Stimulated activated naive CD4-positive, alpha-beta T cell treated with Interleukin-2 at 50 U/mL for 16 hours (primary cell): Measurements from ENCODE around the gene BCL11B.

Source experiments
- DNase-seq: peaks from one replicate; lab custom pipeline; 2025; lab: John Stamatoyannopoulos, UW

Gene BCL11B

DNA sequence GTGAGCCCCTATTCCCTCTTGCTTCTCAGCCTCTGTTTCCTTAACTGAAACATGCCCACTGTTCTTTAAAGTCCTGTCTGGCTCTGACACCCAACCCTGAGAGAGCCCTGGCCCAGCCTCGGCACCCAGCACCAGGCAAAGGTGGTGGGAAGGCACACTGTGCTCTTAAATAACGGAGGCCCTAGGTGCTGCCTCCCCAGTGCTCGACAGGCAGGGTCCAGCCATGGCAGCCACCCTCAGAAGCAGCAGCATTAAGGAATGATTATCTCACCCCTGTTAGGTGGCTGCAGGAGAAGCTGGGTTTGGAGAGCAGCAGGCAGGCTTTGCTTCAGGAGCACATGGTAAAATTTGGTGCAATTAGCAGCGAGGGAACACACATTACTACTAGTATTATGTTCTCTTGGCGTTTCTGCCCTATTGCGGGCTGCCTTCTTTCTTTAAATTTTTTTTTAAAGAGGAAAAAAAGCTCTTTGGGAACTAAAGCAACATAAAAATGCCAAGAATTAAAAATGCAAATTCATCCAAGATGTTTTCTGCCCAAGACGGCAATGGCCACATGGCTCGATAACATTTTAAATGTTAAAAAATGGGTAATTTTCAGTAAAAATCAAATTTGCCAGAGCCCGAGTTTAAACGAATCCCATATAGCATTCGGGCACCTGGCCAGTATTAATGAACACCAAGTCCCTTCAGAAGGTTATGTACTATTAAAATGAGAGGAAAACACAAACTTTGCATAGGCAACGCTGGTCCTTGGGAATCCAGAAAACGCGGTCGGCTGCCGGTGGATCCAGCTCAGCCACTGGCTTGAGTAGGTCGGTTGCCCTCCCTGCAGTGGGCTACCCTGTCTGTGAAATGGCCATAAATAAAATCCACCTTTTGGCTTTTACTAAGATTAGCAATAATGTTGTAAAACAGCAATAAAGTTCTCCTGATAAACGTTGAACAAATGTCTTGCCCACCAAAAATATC, 152.2 kb downstream of the BCL11B start:
- DNase-seq = no peak
